Kasumi-1 (cell line): ENCODE data around the gene MRPL43.
"Not testable (repeated sequence)": the region's sequence is repeated elsewhere in the genome, so short reads cannot be mapped to it uniquely, and the experiment has no call there.

Experiments
- DNase-seq, 2 experiments: peaks; one replicate each; lab custom pipeline; 2025; lab: John Stamatoyannopoulos, UW

MRPL43 gene

DNA sequence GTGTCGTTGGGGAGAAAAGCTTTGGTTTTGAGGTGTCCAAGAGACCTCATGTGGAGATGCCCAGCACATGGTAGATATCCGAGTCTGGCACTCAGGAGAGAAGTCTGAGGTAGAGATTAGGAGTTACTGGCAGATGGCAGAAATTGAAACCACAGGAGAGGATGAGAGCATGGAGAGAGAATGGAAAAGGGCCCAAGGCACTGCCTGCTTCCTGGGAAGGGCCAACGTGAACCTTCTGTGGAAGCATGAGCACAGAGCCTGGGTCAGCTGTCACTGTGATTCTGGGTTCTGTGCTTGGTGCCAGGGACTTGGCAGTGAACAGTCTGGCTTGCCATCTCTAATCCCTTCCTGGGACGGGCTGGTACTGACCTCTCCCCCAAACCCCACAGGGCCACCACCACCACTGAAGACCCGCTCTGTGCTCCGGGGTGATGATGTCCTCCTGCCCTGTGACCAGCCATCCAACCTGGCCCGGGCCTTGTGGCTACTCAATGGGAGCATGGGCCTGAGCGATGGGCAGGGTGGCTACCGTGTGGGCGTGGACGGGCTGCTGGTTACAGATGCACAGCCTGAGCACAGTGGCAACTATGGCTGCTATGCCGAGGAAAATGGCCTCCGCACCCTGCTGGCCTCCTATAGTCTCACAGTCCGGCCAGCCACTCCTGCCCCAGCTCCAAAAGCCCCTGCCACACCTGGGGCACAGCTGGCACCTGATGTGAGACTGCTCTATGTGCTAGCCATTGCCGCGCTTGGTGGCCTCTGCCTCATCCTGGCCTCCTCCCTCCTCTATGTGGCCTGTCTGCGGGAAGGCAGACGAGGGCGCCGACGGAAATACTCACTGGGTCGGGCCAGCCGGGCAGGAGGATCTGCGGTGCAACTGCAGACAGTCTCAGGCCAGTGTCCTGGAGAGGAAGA, 4.1 kb downstream of the MRPL43 start:
- DNase-seq, result no peak

DNA sequence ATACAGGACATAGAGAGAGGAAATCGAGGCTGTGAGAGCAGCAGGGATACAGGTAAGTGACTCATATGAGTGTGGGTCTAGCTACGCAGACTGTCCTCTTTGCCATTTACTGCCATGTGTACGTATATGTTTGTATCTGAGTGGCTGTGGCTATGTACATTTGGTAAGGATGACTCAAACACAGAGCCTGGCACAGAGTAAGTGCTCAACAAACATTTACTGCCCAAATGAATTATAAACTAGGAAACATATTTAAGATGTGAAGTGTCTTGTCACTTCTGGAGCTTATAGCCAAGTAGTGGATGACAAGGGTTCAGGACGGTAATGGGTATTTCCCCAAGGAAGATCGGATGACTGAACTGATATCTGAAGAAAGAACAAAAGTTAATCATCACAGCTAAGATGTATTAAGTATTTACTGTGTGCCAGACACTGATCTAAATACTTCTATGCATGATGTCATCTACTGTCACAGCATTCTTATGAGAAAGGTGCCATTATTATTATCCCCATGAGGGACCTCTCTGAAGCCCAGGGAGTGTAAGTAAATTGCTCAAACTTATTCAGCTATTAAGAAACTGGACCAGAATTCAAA, 6.0 kb downstream of the MRPL43 start:
- no peak for DNase-seq

DNA sequence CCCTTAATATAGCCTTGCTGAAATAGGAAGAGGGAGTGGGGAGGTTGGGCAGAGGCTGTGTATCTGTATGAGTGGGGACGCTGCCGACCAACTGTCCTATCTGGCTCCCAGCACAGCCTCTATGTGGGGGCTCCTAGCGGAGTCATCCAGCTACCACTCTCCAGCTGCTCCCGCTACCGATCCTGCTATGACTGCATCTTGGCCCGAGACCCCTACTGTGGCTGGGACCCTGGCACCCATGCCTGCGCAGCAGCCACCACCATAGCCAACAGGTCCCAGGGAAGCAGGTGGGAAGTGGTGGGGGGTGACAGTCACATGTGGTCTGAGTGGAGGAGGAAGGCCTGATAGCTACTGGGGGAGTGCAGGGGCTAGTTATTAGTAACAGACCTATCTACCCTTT, 6.6 kb downstream of the MRPL43 start:
- no peak for DNase-seq

DNA sequence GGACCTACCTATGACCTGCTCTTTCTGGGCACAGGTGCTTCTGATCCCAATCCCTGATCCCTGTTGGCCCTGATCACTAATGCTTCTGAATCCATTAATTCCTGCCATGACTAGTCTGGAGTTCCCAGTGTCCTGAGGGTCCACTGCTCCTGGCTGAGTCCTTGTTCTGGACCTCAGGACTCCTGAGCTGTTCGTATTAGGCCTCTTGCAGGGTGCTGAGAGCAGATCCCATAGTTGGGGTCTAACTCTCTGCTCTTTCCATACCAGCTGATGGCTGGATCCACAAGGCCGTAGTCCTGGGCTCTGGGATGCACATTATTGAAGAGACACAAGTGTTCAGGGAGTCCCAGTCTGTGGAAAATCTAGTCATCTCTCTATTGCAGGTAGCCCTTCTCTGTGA, 7.0 kb downstream of the MRPL43 start:
- DNase-seq, result no peak

DNA sequence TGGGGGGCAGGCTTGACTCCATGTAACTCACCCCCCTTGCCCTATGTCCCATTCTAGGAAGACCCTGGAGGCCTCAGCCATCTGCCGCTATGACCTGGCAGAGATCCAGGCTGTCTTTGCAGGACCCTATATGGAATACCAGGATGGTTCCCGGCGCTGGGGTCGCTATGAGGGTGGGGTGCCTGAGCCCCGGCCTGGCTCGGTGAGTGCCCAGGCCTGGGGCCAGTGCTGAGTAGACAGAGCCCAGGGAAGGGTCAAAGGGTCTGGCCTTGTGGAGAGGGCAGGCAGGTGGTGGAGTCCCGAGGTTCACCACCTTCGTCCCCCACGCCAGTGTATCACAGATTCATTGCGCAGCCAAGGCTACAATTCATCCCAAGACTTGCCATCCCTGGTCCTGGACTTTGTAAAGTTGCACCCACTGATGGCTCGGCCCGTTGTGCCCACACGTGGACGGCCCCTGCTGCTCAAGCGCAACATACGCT, 7.5 kb downstream of the MRPL43 start:
- DNase-seq, result no peak

DNA sequence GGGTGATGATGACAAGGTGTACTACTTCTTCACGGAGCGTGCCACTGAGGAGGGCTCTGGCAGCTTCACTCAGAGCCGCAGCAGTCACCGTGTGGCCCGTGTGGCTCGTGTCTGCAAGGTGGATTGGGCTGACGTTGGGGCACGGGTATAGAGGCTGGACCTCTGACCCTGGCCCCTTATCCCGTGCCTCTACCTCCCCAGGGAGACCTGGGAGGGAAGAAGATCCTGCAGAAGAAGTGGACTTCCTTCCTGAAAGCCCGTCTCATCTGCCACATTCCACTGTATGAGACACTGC, 8.4 kb downstream of the MRPL43 start:
- DNase-seq, result no peak

DNA sequence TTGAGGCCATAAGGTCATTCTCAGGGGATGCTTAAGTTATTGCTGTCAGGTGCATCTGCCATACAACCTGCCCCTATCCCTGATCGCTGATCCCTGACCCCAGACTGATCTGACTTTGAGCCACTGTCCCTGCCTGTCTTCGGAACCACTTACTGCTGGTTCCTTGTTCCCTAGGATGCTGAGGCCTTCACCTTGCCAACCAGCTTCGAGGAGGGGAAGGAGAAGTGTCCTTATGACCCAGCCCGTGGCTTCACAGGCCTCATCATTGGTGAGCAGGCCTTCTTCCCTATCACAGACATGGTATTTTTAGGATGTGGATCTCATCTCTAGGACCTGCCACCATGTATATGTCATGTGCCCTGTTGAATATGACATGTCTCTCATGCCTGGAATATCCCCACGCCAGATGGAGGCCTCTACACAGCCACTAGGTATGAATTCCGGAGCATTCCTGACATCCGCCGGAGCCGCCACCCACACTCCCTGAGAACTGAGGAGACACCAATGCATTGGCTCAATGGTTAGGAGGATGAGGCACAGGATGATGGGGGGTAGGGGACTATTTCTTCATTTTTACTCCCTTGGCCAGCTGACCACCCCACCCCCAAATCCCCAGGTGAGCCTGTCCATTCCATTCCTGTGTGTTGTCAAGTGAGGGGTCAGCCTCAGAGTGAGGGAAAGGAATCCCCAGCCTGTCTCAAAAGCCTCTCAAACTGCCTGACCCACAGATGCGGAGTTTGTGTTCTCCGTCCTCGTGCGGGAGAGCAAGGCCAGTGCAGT, 9.0 kb downstream of the MRPL43 start:
- DNase-seq, result no peak

DNA sequence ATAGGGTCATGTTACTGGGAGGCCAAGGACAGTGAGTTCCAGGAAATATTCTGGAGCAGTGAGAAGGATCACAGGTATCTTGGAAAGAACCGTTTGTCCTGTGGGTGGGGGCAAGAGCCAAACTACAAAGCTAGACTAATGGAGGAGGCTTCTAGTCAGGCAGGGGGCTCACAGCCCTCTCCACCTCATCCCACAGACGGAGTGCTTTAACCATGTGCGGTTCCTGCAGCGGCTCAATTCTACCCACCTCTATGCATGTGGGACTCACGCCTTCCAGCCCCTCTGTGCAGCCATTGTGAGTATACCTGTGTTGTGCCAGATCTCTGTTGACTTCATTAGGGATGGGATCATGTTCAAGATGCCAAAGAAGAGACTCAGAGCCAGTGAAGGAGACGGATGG, 9.9 kb downstream of the MRPL43 start:
- no peak for DNase-seq

DNA sequence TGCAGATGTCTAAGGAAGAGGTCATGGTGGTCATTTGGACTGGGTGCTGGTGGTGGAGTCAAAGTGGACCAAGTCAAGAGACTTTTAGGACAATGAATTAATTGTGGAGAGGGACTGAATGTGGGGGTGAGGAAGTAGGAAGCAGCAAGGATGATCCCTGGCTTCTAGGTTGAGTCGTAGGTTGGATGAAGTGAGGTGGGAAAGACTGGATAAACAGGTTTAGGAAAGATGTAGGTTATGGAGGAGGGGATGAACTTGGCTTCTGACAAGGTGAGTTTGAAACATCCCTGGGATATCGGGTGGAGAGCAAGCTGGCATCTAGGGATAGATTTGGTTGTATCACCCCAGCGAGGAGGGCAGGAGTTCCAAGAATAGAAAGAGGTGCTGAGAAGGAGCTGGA, 10.4 kb downstream of the MRPL43 start:
- DNase-seq, result no peak

DNA sequence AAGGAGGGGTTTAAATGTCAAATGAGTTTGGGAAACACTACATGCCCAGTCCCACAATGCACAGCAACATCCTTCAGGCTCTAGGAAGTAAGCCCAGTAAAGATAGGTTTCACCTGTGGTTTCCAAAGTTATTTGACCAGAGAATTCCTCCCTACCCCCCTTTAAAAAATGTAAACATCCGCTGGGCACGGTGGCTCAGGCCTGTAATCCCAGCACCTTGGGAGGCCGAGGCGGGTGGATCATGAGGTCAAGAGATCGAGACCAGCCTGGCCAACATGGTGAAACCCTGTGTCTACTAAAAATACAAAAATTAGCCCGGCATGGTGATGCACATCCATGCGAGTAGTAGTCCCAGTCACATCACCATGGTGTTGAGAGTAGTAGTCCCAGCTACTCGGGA, 11.9 kb downstream of the MRPL43 start:
- DNase-seq, result not testable (repeated sequence)

DNA sequence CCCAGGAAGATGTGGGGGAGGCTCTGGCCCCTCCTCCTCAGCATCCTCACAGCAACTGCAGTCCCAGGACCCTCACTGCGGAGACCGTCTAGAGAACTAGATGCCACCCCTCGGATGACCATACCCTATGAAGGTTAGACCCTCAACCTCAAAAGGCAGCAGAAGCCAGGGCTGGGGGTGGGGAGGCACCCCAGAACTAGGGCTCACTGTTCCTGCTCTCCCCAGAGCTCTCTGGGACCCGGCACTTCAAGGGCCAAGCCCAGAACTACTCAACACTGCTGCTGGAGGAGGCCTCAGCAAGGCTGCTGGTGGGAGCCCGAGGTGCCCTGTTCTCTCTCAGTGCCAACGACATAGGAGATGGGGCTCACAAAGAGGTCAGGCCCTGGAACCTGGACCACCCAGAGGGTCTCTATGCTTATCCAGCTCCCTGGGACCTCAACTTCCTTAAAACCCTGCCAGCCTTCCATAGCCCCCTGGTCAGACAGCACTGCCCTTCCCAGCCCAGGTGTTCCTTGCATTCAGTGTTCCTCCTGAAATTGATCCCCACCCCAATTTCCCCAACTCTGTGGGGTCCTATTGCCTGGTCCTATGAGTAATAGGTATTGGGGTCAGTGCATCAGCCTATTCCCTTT, 14.3 kb downstream of the MRPL43 start:
- DNase-seq, result no peak

DNA sequence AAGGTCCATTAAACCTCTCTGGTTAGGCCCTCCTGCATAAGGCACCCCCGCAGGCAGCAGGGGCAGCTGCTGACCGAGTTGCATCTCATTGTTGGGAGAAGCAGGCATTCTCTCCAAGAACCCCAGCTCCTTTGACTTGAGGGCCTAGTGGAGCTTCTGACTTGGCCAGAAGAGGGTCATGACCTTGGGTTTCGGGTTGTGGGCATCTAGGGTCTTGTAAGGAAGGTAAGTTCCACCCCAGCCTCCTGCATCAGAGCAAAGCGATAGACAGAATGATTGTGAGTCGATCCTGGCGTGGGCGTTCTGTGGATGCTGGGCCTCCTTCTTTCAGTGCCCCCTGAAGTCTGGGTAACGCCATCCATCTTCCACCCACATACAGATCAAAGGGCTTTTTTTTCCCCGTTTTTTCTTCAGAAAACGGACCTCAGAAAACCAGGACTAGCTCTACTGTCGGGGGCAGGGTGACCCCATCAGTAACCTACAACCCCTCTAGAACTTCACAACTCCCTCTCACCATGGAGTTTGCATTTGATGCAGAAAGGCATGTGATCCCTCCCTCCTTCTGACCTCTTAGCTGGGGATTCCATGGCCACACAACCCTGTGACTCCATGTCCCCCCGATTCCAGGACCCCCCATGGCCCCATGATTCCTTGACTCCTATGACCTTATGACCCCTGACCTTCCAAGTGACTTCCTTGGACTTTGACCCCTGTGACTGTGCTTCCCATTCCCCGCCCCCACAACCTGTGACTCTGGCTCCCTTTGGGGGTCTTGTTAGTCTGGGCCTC, 15.0 kb downstream of the MRPL43 start:
- no peak for DNase-seq

DNA sequence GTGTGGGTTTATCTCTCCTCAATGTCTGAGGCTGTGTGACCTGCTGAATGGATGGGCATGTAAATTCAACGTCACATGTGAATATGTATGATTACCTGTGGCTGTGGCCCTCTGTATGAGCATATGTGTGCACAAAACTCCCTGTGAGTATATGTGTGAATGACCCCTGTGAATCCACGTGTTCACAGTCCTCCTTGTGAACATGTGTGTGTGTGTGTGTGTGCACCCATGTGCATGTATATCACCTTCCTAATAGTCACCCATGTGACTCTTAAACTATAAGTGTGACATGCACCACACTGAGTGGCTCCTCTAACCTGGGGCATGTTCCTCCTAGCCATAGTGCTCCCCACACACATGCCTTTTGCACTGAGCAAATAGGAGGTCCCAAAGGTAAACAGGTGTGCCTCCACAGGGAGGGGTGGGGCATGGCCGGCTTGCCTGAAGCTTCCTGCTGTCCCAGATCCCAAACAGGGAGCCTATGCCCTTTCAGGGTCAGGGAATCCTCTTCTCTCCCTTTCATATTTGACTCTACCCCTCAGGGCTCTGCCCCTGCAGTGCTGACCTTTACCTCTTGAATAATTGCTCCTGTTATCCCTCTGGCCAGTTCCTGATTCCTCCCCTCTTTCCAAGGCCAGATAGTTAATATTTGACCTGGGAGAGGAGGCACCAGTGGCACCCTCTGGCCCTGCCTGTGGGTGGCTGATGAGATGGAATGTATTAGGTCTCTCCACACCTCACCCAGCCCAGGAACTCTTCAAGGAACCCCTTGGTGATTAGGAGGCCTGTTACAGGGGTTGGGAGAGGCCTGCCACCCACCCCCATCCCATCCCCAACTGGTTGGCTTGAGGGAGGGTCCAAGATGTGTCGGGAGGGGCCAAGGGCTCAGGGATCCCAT, 16.1 kb downstream of the MRPL43 start:
- no peak for DNase-seq

DNA sequence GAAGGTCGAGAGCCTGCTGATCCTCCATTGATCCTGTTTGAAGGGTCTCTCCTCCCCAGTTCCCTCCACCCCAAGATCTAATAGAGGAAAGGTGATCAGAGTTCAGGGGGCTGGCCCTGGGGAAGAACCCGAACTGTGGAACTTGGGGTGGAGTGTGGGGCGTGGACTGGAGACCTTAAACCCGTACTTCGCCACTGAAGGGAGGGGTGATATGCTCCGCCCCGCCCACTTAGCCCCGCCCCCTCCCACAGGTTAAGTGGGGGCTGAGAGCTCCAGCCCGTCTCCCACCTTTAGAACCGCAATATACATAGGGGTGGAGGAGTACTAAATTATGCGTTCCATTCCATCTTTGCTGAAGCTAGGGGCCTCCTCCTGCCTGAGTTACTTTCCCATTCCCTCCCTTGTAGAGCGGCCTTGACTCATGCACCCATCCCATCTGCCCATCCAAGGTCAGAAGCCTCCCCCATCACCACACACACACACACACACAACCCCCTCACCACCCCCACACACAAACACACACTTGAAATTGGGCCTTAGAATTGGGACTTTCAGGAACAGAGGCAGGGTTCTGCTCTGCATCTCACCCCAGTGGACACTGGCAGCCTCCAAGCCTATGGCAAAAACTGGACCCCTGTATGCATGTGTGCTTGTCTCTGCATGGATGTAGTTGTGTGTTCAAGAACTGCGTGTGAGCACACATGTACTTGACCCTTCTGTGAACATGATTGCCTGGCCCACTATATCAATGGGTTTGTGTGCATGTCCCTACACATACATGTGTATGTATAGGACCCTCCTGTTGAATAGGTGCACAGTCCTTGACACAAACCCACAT, 17.0 kb downstream of the MRPL43 start:
- DNase-seq, result no peak

DNA sequence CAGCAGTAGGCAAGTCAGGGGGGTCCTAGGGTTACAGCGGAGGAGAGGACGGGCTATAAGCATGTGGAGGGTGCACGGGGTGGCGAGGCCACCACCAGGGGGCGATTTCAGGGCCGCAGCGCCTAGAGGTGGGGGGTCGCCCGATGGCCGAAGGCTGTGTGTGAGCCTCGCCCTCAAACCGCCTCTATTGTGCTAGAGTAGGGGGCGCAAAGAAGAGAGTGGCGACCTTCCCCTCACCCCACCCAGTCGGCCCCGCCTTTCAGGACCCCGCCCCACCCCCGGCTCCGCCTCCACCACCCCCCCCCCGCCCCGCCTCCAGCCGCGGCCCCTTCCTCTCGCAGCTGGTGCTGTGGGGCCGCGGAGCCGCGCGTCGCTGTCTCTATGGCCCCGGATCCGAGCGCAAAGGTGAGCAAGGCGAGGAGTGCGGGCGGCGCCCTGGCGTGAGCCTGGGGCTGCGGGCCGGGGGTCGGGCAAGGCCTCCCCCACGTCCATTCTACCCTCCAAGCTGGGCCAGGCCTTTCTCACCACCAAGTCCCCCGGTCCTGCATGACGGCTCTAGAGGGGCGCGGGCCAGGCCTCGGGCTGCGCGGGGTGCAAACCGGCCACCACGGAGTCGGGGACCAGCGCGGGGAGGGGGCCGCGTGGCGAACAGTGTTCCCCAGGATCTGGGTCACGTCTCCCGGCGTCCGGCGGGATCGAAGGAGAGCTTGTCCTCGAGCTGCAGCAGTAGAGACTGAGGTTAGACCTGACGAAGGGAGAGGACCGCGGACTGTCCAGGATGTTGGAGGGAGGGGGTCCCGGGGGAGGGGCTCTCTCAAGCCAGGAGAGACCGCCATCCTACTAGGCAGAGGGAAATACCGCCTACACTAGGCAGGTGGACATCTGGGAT, 17.9 kb downstream of the MRPL43 start, which contains the start of gene SEMA4G:
TSS of gene SEMA4G (plus strand) at position 318 of the 889 bp plus-strand sequence. CDS start 3,409 bp downstream, outside the sequence.
- peak; percentile 48 to 72 for DNase-seq

DNA sequence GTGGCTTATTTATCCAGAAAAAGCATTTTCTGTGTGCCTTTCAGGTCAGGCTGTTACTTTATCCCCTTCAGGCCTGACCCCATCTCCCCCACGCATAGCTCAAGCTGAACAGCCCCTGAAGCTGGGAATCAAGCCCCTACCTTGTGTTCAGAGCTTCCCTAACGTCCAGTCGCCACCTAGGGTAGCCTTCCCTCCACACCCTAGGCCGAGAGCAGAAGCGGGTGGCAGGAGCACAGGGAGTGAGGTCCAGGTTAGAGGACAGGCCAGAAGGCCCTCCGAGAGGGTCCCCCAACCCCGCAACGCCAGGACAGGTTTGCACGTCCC, 18.5 kb downstream of the MRPL43 start:
- peak in 1 of 2 experiments; percentile 64 for DNase-seq

DNA sequence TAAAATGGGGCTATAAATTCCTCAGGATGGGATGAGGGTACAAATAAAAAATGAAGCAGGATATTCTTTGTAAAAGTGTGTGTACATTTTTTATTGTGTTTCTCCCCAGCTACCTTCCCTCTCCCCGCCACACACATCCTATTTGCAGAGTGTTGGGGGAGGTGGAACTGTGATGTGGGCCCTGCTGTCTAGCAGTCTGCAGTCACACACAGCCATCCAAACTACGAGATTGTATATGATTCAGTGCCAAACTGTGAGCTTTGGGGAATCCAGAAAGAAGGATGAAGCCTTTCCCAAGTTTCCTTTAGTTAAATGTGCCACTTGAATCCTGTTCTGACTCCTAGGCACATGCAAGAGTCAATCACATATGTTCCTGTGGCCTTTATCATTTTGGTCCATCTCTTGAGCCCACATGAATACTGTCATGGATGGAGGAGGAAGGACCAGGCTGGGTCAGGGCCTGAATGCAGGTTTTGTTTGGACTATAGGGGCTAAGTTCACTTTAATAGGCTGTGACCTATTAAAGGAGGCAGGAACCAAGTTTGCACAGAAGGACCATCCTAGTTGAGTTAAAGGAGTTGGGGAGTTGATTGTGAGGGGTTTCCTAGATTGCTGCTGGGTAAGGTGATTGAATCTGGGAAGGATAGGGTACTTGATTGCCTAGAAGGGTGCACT, 19.1 kb downstream of the MRPL43 start:
- no peak for DNase-seq

DNA sequence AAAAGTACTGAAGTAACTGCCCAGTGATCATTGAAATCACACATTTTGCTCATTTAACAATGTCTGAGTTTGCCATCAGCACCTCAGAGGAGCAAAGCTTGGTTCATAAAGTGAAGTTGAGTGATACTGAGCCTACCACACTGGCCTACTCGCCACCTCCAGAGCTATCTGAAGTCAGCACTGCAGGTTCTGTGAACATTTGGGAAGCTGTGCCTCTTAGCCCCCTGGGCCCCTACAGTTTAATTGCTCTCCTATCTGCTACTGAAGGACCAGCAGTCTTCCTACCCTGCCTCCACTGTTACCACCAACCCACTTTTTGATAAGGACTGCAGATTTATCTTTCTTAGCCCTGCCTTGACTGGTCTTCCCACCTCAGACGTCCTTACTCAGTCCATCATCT, 20.0 kb downstream of the MRPL43 start:
- DNase-seq, result no peak
